ENCODE results near the gene DUSP19. TPM values are rescaled to one million over a fixed set of nuclear protein-coding genes. Genes with fewer than 3 reads are reported as not detected.

DUSP19 gene
- total and polyA plus RNA-seq, 8 donors: 4.1 to 7.0 (median 5.6) TPM

GRCh38 chr2:183125659-183126341, 47.3 kb downstream of the DUSP19 start:
- Histone ChIP-seq H3K36me3 (peaks cover 0 to 6% of the 10 kb centered on the region in 2 donors), H3K27ac (no peak overlapping the region), H3K4me1 (peaks cover 0 to 16% of the 10 kb centered on the region in 2 donors), H3K9me3 (no peaks in the 10 kb centered on the region), H3K27me3 (no peaks in the 10 kb centered on the region), H3K4me3 (peak overlapping the region in 1 of 2 donors; percentile 66)
- TF ChIP-seq, protein P1, sequence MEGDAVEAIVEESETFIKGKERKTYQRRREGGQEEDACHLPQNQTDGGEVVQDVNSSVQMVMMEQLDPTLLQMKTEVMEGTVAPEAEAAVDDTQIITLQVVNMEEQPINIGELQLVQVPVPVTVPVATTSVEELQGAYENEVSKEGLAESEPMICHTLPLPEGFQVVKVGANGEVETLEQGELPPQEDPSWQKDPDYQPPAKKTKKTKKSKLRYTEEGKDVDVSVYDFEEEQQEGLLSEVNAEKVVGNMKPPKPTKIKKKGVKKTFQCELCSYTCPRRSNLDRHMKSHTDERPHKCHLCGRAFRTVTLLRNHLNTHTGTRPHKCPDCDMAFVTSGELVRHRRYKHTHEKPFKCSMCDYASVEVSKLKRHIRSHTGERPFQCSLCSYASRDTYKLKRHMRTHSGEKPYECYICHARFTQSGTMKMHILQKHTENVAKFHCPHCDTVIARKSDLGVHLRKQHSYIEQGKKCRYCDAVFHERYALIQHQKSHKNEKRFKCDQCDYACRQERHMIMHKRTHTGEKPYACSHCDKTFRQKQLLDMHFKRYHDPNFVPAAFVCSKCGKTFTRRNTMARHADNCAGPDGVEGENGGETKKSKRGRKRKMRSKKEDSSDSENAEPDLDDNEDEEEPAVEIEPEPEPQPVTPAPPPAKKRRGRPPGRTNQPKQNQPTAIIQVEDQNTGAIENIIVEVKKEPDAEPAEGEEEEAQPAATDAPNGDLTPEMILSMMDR (IDR thresholded peaks at IDR 0.05): no peak
- ATAC-seq (no peak), DNase-seq (no peak)
- intact Hi-C loops (cut with DNase I): no loop called here

DNA sequence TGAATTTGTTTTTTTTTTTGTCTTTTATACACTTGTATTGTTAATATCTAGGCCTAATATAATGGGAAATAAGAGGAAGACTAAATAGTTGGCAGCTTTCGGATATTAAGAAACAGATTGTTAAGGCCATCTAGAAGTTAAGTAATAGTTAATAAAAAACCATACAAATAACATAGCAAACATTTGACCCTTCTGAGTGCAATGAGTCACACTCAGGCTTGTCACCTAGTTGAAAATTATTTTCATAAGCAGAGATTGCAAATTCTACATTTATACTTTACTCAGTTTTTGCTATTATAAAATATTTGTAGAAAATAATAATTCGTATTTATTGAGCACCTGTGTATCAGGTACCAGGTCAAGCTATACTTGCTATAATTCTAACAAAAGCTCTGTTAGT, 48.1 kb downstream of the DUSP19 start:
- Histone ChIP-seq H3K27ac (no peak overlapping the region), H3K9me3 (no peaks in the 10 kb centered on the region), H3K27me3 (no peaks in the 10 kb centered on the region), H3K4me1 (peaks cover 0 to 16% of the 10 kb centered on the region in 2 donors), H3K36me3 (peaks cover 0 to 8% of the 10 kb centered on the region in 2 donors), H3K4me3 (no peak overlapping the region)
- intact Hi-C loops (cut with DNase I): no loop called here
- ATAC-seq: no peak
- TF ChIP-seq, protein P1 (IDR thresholded peaks at IDR 0.05): no peak
- DNase-seq: no peak

DNA sequence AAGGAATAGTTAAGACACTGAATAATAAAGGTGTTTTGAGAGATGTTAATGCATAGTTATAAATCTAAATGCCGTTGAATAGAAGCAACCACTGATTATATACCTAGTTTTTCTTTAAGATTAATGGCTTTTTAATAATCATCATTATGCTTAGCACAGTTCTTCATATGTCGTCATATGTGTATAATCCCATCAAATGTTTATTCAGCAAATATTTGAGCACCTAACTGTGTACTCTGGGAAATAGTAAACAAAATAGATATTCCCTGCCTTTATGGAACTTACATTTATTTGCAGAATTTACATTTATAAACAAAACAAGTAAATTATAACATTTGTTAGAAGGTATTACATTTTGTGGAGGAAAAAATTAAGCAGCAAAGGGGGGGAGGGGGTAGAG, 55.5 kb downstream of the DUSP19 start:
- ATAC-seq: no peak
- TF ChIP-seq, protein P1 (IDR thresholded peaks at IDR 0.05): no peak
- Histone ChIP-seq H3K4me3 (no peak overlapping the region), H3K27me3 (no peaks in the 10 kb centered on the region), H3K9me3 (no peaks in the 10 kb centered on the region), H3K4me1 (no peaks in the 10 kb centered on the region), H3K27ac (no peak overlapping the region), H3K36me3 (peaks cover 0 to 15% of the 10 kb centered on the region in 2 donors)
- DNase-seq: no peak
- intact Hi-C loops (cut with DNase I): no loop called here

GRCh38 chr2:183148955-183149354, 70.4 kb downstream of the DUSP19 start:
- H3K36me3 ChIP-seq: peaks cover 0 to 32% of the 10 kb centered on the region in 2 donors
- H3K27me3 ChIP-seq: no peaks in the 10 kb centered on the region
- intact Hi-C loops (cut with DNase I): no loop called here
- TF ChIP-seq, protein P1 (IDR thresholded peaks at IDR 0.05): no peak
- DNase-seq: no peak
- no peak overlapping the region for H3K4me3 ChIP-seq
- no peak overlapping the region for H3K27ac ChIP-seq
- H3K4me1 ChIP-seq: no peaks in the 10 kb centered on the region
- no peak for ATAC-seq
- H3K9me3 ChIP-seq: peaks cover 0 to 13% of the 10 kb centered on the region in 2 donors

DNA sequence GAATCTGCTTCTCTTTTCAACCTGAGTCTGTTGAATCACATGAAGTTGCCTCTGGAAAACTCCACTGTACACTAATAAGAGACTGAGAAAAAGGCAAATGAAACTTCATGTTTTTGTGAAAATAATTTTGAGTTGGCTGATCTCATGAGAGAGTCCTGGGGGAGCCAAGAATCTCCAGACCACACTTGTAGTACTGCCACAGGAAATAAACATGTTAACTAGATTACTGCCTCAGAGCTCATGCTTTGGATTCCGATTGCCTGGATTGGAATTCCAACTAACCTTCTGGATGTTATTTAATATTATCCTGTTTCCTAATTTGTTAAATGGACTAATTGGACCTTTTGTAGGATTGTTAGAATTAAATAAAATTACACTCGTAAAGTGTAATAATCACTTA, 70.9 kb downstream of the DUSP19 start:
- DNase-seq: peak in 1 of 4 donors; percentile 6
- Histone ChIP-seq H3K4me1 (no peaks in the 10 kb centered on the region), H3K9me3 (peaks cover 0 to 7% of the 10 kb centered on the region in 2 donors), H3K4me3 (no peak overlapping the region), H3K27me3 (no peaks in the 10 kb centered on the region), H3K27ac (no peak overlapping the region), H3K36me3 (peaks cover 0 to 29% of the 10 kb centered on the region in 2 donors)
- ATAC-seq: no peak
- intact Hi-C loops (cut with DNase I): no loop called here
- TF ChIP-seq, protein P1 (IDR thresholded peaks at IDR 0.05): no peak

Other genes with a start within 250 kb of the DUSP19 start
- gene FRZB, start 212.1 kb upstream of the DUSP19 start, total RNA-seq: 1 to 10 TPM in 1 of 2 donors, under 1 TPM in 1; 0.76 to 2.8 TPM
- gene FRZB, start 212.1 kb upstream of the DUSP19 start, polyA plus RNA-seq (ENCODE audit: insufficient read length in 6 of 6): 1 to 10 TPM; 1.7 to 3.8 (median 2.6) TPM
- 100 to 1,000 TPM; 119 to 128 TPM for gene NCKAP1, start 40.3 kb upstream of the DUSP19 start, total RNA-seq
- 100 to 1,000 TPM in 5 of 6 donors, 10 to 100 TPM in 1; 98.3 to 127 (median 111) TPM for gene NCKAP1, start 40.3 kb upstream of the DUSP19 start, polyA plus RNA-seq (ENCODE audit: insufficient read length in 6 of 6)
- 10 to 100 TPM; 13.3 to 15.5 TPM for gene NUP35, start 45.7 kb downstream of the DUSP19 start, total RNA-seq
- gene NUP35, start 45.7 kb downstream of the DUSP19 start, polyA plus RNA-seq (ENCODE audit: insufficient read length in 6 of 6): 10 to 100 TPM; 23.0 to 27.9 (median 25.9) TPM

Data from left lung (tissue), 10 donors.